IMR-90 (cell line): ENCODE measurements around the gene CLEC17A. TPM values are rescaled to one million over a fixed set of nuclear protein-coding genes. Genes with fewer than 3 reads are reported as not detected.

Experiments used
- ATAC-seq: fragments of 200-7000 bp; cut with Tn5 transposase; 2 replicates; pipeline ENCODE4 v1.9.1; 2020; ENCODE audit warnings: low read depth, mild to moderate bottlenecking, moderate library complexity
- BruUV-seq: library from RNA; stranded (reverse); fragments of 400-500 nt; replicated peaks from 2 replicates; lab custom pipeline; 2021; lab: Mats Ljungman, UMichigan
- CTCF ChIA-PET: fragments of 300-600 bp; formaldehyde crosslinking; extraction: SDS; loops from one replicate; lab custom pipeline; 2021; ENCODE audit warnings: antibody characterized with exemption; lab: Yijun Ruan, JAX
- POLR2A ChIA-PET: fragments of 300-600 bp; sonication (Branson Sonifier 250); formaldehyde crosslinking; loops from one replicate; lab custom pipeline; 2022; ENCODE audit warnings: antibody characterized with exemption; ENCODE audit not compliant: unreplicated experiment; lab: Charles Lee
- DNase-seq: peaks from one replicate; pipeline ENCODE4 v3.0.0; 2013
- H2AFZ ChIP-seq: replicated peaks from 2 replicates; pipeline ENCODE3; 2013; ENCODE audit warnings: low read length, mild to moderate bottlenecking; ENCODE audit not compliant: poor library complexity
- H2AK5ac ChIP-seq: 2 replicates; pipeline ENCODE4 v1.6.1; 2013; ENCODE audit warnings: low read depth, low read length, inconsistent platforms
- H2AK9ac ChIP-seq: replicated peaks from 2 replicates; pipeline ENCODE3; 2013; ENCODE audit warnings: mild to moderate bottlenecking, low read depth, low read length, moderate library complexity; ENCODE audit not compliant: poor library complexity
- H2BK120ac ChIP-seq: 2 replicates; pipeline ENCODE4 v1.6.1; 2013; ENCODE audit warnings: low read depth, low read length, inconsistent platforms
- H2BK15ac ChIP-seq: 3 replicates; pipeline ENCODE4 v1.6.1; 2013; ENCODE audit warnings: low read depth, low read length, inconsistent platforms
- H2BK20ac ChIP-seq: 2 replicates; pipeline ENCODE4 v1.6.1; 2013; ENCODE audit warnings: low read depth, mild to moderate bottlenecking, inconsistent platforms, low read length, moderate library complexity
- H2BK5ac ChIP-seq: 2 replicates; pipeline ENCODE4 v1.6.1; 2013; ENCODE audit warnings: mild to moderate bottlenecking, low read depth, low read length, inconsistent platforms; ENCODE audit not compliant: poor library complexity, severe bottlenecking
- H3K14ac ChIP-seq: replicated peaks from 2 replicates; pipeline ENCODE4 v1.6.1; 2013; ENCODE audit warnings: low read depth, low read length, inconsistent platforms
- H3K18ac ChIP-seq: 2 replicates; pipeline ENCODE4 v1.6.1; 2013; ENCODE audit warnings: low read depth, low read length, control low read depth
- H3K23ac ChIP-seq: 2 replicates; pipeline ENCODE4 v1.6.1; 2013; ENCODE audit warnings: low read depth, low read length, inconsistent platforms
- H3K27ac ChIP-seq: 2 replicates; pipeline ENCODE4 v1.5.1; 2013; ENCODE audit warnings: mild to moderate bottlenecking, control low read depth, low read length; ENCODE audit not compliant: insufficient read depth
- H3K27me3 ChIP-seq: 2 replicates; pipeline ENCODE4 v1.6.1; 2013; ENCODE audit warnings: low read length; ENCODE audit not compliant: control insufficient read depth, insufficient read depth
- H3K36me3 ChIP-seq: 2 replicates; pipeline ENCODE4 v1.6.1; 2013; ENCODE audit warnings: low read length, mixed read lengths; ENCODE audit not compliant: control insufficient read depth, insufficient read depth
- H3K4ac ChIP-seq: 2 replicates; pipeline ENCODE4 v1.6.1; 2013; ENCODE audit warnings: low read depth, low read length, inconsistent platforms
- H3K4me1 ChIP-seq: 2 replicates; pipeline ENCODE4 v1.6.1; 2013; ENCODE audit warnings: low read length, mixed read lengths; ENCODE audit not compliant: control insufficient read depth, insufficient read depth
- H3K4me2 ChIP-seq: 2 replicates; pipeline ENCODE4 v1.6.1; 2013; ENCODE audit warnings: low read depth, mild to moderate bottlenecking, control low read depth, low read length, moderate library complexity
- H3K4me3 ChIP-seq: 2 replicates; pipeline ENCODE4 v1.5.1; 2013; ENCODE audit warnings: low read depth, mild to moderate bottlenecking, control low read depth, low read length, moderate library complexity; ENCODE audit not compliant: insufficient read depth
- H3K56ac ChIP-seq: 2 replicates; pipeline ENCODE4 v1.6.1; 2013; ENCODE audit warnings: low read length, inconsistent platforms; ENCODE audit not compliant: insufficient read depth; ENCODE audit errors: extremely low read depth
- H3K79me1 ChIP-seq, 2 experiments: 2 replicates each; pipeline ENCODE4 v1.6.1; 2013; ENCODE audit warnings: low read length in 2 of 2, inconsistent platforms in 1 of 2, low read depth in 1 of 2
- H3K9ac ChIP-seq: 2 replicates; pipeline ENCODE4 v1.6.1; 2013; ENCODE audit warnings: low read depth, low read length, control low read depth
- H3K9me1 ChIP-seq: 2 replicates; pipeline ENCODE4 v1.6.1; 2013; ENCODE audit warnings: low read length, inconsistent platforms; ENCODE audit not compliant: insufficient read depth
- H3K9me3 ChIP-seq: 2 replicates; pipeline ENCODE4 v1.6.1; 2013; ENCODE audit warnings: low read length; ENCODE audit not compliant: control insufficient read depth, insufficient read depth
- H4K20me1 ChIP-seq: 2 replicates; pipeline ENCODE4 v1.6.1; 2013; ENCODE audit warnings: low read length, inconsistent platforms; ENCODE audit not compliant: insufficient read depth
- H4K5ac ChIP-seq: 2 replicates; pipeline ENCODE4 v1.6.1; 2013; ENCODE audit warnings: mild to moderate bottlenecking, low read depth, low read length, control low read depth
- H4K8ac ChIP-seq, 2 experiments: 2 replicates each; pipeline ENCODE4 v1.6.1; 2013; ENCODE audit warnings: low read depth in 2 of 2, low read length in 2 of 2, control low read depth in 1 of 2, inconsistent platforms in 1 of 2
- H4K91ac ChIP-seq: 2 replicates; pipeline ENCODE4 v1.6.1; 2013; ENCODE audit warnings: low read depth, low read length, inconsistent platforms; ENCODE audit not compliant: insufficient read depth
- BHLHE40 ChIP-seq: fragments of 150-350 bp; IDR thresholded peaks from 2 replicates; pipeline ENCODE4 v1.6.1; 2016; ENCODE audit warnings: mild to moderate bottlenecking, low read depth, low read length
- CEBPB ChIP-seq: IDR thresholded peaks from 2 replicates; pipeline ENCODE4 v1.6.1; 2012; ENCODE audit warnings: low read depth, low read length, improper control_type of control experiment
- CHD1 ChIP-seq: IDR thresholded peaks from 2 replicates; pipeline ENCODE4 v1.6.1; 2012; ENCODE audit warnings: low read depth, low read length, improper control_type of control experiment
- FOS ChIP-seq: fragments of 150-350 bp; IDR thresholded peaks from 2 replicates; pipeline ENCODE4 v1.6.1; 2016; ENCODE audit warnings: low read depth, low read length
- NFE2L2 ChIP-seq: fragments of 150-350 bp; IDR thresholded peaks from 2 replicates; pipeline ENCODE4 v1.6.1; 2016; ENCODE audit warnings: low read depth, mild to moderate bottlenecking, low read length
- POLR2A ChIP-seq: IDR thresholded peaks from 2 replicates; pipeline ENCODE4 v1.6.1; 2012; ENCODE audit warnings: mild to moderate bottlenecking, low read depth, low read length
- RCOR1 ChIP-seq: IDR thresholded peaks from 2 replicates; pipeline ENCODE4 v1.6.1; 2012; ENCODE audit warnings: mild to moderate bottlenecking, low read length, improper control_type of control experiment; ENCODE audit not compliant: insufficient replicate concordance
- RFX5 ChIP-seq: IDR thresholded peaks from 2 replicates; pipeline ENCODE4 v1.8.0; 2012; ENCODE audit warnings: low read depth, mild to moderate bottlenecking, low read length, moderate library complexity
- SMC3 ChIP-seq: fragments of 150-350 bp; IDR thresholded peaks from 2 replicates; pipeline ENCODE4 v1.6.1; 2016; ENCODE audit warnings: low read depth, mild to moderate bottlenecking, antibody characterized with exemption, low read length, moderate library complexity
- WGBS, 2 experiments: methylation state at CpG; one replicate each; pipeline versions ENCODE4 v1.1.5 to v1.1.7; 2013; ENCODE audit warnings: missing lambda C conversion rate in 2 of 2; ENCODE audit not compliant: insufficient read length in 1 of 2; ENCODE audit errors: extremely low coverage in 2 of 2; 5-methylcytosine and 5-hydroxymethylcytosine counted together
- dilution Hi-C: fragments of 300-500 bp; cut with HindIII; formaldehyde crosslinking; loops from one replicate; pipeline ENCODE4 v1.14.3; 2018; ENCODE audit warnings: low sequenced_read_pairs; ENCODE audit not compliant: unreplicated experiment
- in situ Hi-C: fragments of 300-500 bp; cut with MboI; formaldehyde crosslinking; loops from 3 replicates; pipeline ENCODE4 v1.14.3; 2019; ENCODE audit warnings: low sequenced_read_pairs, inconsistent platforms, mixed read lengths
- intact Hi-C: fragments of 100-400 bp; cut with micrococcal nuclease; formaldehyde crosslinking; loops from 2 replicates; pipeline ENCODE4 v1.10.0; 2022
- polyA plus RNA-seq, 3 experiments: library from polyadenylated mRNA; depleted of rRNA; stranded (reverse); fragments of >200 nt; gene quantifications; 2 replicates each; pipeline ENCODE4 v1.2.3, GENCODE V29; 2012; ENCODE audit warnings: low replicate concordance in 1 of 3
- total RNA-seq: library from RNA; depleted of rRNA; stranded (reverse); fragments of >200 nt; gene quantifications from 2 replicates; pipeline ENCODE4 v1.2.3, GENCODE V29; 2012
- TF ChIP-seq, protein P1 (sequence below): fragments of 150-350 bp; IDR thresholded peaks from 2 replicates; pipeline ENCODE4 v1.6.1; 2017; ENCODE audit warnings: mild to moderate bottlenecking, antibody characterized with exemption, low read length, low read depth
- TF ChIP-seq, protein P2 (sequence below): conservative IDR thresholded peaks from 2 replicates; pipeline ENCODE4 v1.5.1; 2012; ENCODE audit warnings: mild to moderate bottlenecking, low read depth, low read length, improper control_type of control experiment

Gene CLEC17A
- total and polyA plus RNA-seq, 2 of the 4 experiments (the other 2 are of a cell fraction), result 0.05 TPM; not detected in 1

DNA sequence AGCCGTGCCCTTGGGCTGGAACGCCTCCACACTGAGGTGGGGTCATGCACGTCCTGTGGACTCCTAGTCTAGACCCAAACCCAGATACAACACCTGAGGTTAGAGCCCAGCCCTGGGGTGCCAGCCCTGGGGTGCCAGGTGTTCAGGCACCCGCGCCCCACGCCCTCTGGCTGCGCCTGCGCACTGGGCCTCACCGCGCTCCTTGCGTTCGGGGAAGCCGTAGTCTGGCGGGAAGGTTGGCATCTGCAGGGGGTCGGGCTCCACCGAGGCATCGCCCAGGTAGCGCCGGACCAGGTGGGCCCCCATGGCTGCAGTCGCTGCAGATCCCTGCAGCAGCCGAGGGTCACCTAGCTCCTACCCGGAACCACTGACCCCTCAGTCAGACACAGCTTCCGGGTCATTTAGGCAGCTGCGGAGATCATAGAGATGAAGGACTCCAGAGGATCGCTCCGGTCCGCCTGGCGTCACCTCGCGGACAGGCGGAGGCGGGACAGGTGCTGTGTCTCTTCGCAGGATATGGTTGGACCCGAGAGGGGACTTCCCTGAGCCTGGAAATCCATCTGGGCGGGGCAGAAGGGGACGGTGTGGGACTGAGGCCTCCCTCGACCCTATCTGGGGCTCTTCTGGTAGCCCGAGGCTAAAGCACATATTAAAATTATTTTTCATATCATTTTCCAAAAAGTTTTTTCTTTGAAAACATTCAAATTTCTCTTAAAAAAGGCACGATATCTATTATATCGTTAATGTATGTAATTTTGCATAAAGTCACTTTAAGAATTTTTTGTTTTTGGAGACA is 11.0 kb upstream of the CLEC17A start, which contains the start of gene NDUFB7 (continued):
- TF ChIP-seq, protein P1, sequence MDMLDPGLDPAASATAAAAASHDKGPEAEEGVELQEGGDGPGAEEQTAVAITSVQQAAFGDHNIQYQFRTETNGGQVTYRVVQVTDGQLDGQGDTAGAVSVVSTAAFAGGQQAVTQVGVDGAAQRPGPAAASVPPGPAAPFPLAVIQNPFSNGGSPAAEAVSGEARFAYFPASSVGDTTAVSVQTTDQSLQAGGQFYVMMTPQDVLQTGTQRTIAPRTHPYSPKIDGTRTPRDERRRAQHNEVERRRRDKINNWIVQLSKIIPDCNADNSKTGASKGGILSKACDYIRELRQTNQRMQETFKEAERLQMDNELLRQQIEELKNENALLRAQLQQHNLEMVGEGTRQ, result peak; percentile 19; the same call in 1 of the 2 replicates
- no peak for TF ChIP-seq RFX5
- TF ChIP-seq CHD1, result no peak

DNA sequence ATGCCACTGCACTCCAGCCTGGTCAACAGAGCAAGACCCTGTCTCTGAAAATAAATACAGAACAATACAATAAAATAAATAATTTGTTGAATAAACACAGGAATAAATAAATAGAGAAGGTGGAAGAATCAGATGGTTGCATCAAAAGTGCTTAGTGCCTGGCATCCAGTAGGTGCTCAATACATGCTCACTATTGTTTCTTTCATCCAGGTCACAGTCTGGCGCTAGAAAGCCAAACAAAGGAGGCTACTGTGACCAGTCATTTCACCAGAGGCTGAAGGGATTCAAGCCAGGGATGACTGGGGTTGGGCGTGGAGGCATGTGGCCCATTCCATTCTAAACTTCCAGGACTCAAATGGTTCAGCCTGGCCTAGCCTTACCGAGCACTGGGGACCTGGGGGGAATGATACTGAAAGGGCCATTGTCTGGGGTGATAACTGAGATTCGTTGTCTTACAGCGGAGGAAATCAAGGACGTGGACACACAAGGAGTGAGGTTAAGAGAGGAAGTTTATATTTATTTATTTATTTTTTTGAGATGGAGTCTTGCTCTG is 7.4 kb upstream of the CLEC17A start:
- Histone ChIP-seq H3K4me1 (peaks cover 3% of the 10 kb centered on the region; the same call in 1 of the 2 replicates), H3K9me1 (no peaks in the 10 kb centered on the region), H2BK20ac (no peak overlapping the region), H3K56ac (no peak overlapping the region), H3K23ac (no peak overlapping the region), H3K14ac (no peak overlapping the region), H4K91ac (no peak overlapping the region), H2AFZ (peak overlapping the region; percentile 43), H3K9me3 (no peaks in the 10 kb centered on the region), H4K20me1 (no peaks in the 10 kb centered on the region; the same call in 1 of the 2 replicates), H3K79me1 (peaks cover 7 to 13% of the 10 kb centered on the region in 2 experiments; a peak in 3 of 4 replicates), H2BK5ac (no peak overlapping the region), H3K9ac (no peak overlapping the region), H3K27ac (no peak overlapping the region), H4K5ac (no peak overlapping the region), H3K27me3 (no peaks in the 10 kb centered on the region), H2AK9ac (no peak overlapping the region), H3K4me2 (no peak overlapping the region), H3K4ac (no peak overlapping the region), H2BK15ac (no peak overlapping the region), H3K18ac (no peak overlapping the region), H3K36me3 (no peaks in the 10 kb centered on the region), H3K4me3 (no peak overlapping the region), H2BK120ac (no peak overlapping the region), H4K8ac (no peak overlapping the region), H2AK5ac (no peak overlapping the region)
- POLR2A ChIA-PET, result no interaction called here
- CTCF ChIA-PET, result no interaction called here
- DNase-seq (no peak), ATAC-seq (no peak)
- BruUV-seq, result no TSS peak
- in situ Hi-C loops (loop anchor here (25.0 kb wide), 1 partner anchor 312 kb away; the partner anchor contains the start of gene OR7A17), intact Hi-C loops (no loop called here), dilution Hi-C loops (no loop called here)
- 33% methylated on average over 1 of the region's 6 CpGs; no CpG with 5 or more reads in 1 of the 2 experiments for WGBS, 2 experiments
- TF ChIP-seq RFX5 (no peak), BHLHE40 (no peak), SMC3 (no peak), CHD1 (no peak), POLR2A (no peak), RCOR1 (no peak), NFE2L2 (no peak), FOS (no peak), CEBPB (no peak)
- TF ChIP-seq, protein P1, result no peak
- TF ChIP-seq, protein P2, sequence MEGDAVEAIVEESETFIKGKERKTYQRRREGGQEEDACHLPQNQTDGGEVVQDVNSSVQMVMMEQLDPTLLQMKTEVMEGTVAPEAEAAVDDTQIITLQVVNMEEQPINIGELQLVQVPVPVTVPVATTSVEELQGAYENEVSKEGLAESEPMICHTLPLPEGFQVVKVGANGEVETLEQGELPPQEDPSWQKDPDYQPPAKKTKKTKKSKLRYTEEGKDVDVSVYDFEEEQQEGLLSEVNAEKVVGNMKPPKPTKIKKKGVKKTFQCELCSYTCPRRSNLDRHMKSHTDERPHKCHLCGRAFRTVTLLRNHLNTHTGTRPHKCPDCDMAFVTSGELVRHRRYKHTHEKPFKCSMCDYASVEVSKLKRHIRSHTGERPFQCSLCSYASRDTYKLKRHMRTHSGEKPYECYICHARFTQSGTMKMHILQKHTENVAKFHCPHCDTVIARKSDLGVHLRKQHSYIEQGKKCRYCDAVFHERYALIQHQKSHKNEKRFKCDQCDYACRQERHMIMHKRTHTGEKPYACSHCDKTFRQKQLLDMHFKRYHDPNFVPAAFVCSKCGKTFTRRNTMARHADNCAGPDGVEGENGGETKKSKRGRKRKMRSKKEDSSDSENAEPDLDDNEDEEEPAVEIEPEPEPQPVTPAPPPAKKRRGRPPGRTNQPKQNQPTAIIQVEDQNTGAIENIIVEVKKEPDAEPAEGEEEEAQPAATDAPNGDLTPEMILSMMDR, result no peak
